Activated effector memory CD4-positive, alpha-beta T cell treated with anti-CD3 and anti-CD28 coated beads, Interleukin-2, amount 50 U/mL, for 16 hours (primary cell): ENCODE measurements around the gene MIPOL1.
A peak's percentile ranks its signal among the peaks of the same experiment; 100 is the strongest.
"Not testable (repeated sequence)": the region's sequence is repeated elsewhere in the genome, so short reads cannot be mapped to it uniquely, and the experiment has no call there.

Experiments used
- DNase-seq: peaks from one replicate; pipeline ENCODE4 v3.0.0-alpha.2; 2020

Gene MIPOL1

DNA sequence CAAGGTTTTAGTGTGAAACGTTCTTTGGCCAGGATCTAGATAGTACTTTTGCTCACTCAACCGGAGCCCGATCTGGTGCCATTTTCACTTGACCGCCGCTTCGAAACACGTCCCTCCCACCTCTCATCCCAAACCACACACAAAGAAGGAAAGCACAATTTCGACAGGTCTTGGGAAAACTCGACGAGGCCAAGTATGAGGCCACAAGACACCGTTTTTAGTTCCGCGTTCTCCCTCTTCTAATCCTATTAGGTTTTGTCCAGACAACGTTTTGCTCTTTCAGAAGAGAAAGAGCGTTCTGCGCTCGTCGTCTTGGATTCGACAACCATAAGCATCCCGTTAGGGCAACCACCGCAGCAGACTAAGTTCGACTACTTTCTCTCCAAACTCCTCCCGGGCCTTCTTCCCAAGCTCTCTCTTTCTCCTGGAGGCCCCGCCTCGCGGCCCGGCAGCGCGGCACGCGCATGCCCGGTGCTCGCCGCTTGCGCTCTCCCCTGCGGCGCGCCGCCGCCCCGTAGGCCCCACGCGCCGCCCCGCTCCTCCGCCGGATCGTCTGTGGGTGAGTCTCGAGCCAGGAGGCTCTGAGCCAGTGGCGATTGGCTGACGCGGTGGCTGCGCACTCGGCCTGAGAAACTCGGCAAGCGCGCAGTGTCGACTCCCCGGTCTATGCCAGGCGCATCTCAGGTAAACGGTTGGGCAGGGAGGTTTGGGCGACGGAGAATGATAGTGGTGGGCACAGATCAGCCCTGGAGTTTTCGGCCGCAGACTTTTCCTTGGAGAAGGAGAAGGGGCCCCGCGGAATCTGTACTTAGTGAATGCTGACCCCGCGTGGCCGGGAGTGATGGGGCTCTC, at the start of gene MIPOL1:
MIPOL1 (plus strand) TSS at position 517 of the 852 bp plus-strand sequence. CDS start 49,952 bp downstream, outside the sequence.
- peak; percentile 65 for DNase-seq

- DNase-seq = no peak
Observed at GRCh38 chr14:37150414-37150813, 47.3 kb upstream of the MIPOL1 start.

DNA sequence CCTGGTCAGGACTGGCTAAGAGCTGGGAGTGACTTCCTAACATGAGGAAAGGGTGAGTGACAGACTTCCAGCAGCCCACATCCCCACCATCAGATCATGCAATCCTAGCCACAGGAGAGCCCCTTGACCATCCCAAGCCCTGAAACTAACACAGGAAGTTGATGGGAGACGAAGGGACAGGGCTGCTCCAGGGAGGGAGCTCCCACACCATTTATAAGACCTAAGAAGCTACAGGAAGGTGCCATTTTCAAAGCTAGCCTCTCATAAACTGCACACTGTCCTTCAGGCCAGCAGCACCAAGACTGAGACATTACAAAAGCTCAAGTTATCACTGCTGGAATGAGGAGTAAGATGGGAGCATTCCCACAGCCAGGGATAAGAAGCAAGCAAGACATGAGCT, 44.7 kb upstream of the MIPOL1 start:
- no peak for DNase-seq

GRCh38 chr14:37153483-37153882, 44.3 kb upstream of the MIPOL1 start:
- DNase-seq = no peak

- DNase-seq = no peak
Observed at GRCh38 chr14:37157987-37158386, 39.8 kb upstream of the MIPOL1 start.

GRCh38 chr14:37162307-37162706, 35.4 kb upstream of the MIPOL1 start:
- not testable (repeated sequence) for DNase-seq

- no peak for DNase-seq
Observed at GRCh38 chr14:37165794-37166193, 31.9 kb upstream of the MIPOL1 start.

DNA sequence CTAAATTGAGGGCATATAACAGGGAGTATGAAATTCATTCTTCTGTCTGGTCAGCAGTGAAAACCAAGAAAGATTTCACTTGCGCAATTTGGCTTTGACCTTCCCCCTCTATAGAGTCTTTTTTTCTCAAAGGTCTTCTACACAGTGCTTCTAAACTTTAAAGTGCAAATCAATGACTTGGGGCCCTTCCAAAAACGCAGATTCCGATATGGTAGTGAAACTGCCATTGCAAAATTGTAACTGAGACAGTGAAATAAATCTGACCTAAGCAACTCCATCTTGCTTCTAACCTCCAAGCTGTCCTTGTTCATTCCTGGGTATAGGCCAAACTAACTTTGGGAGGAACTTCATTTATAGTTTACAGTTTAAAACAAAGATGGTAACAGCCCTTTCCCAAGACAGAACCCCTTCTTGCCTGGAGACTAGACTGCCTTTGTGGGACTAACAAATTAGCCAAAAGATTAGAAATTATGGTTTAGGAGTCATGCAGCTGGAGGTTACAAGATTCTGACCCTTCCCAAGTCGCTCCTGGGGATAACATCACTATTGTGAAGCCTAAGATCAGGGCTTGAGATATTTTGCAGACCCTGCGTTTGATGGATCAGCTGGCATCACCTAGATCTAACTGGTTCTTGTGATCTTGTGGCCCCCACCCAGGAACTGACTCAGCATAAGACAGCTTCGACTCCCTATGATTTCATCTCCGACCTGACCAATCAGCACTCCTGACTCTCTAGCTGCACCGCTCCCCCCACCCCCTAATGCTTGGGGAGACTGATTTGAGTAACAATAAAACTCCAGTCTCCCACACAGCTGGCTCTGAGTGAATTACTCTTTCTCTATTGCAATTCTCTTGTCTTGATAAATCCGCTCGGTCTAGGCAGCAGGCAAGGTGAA, 30.3 kb upstream of the MIPOL1 start:
- DNase-seq = no peak

GRCh38 chr14:37168721-37169120, 29.0 kb upstream of the MIPOL1 start:
- DNase-seq = no peak

- no peak for DNase-seq
Observed at GRCh38 chr14:37170237-37170636, 27.5 kb upstream of the MIPOL1 start.

DNA sequence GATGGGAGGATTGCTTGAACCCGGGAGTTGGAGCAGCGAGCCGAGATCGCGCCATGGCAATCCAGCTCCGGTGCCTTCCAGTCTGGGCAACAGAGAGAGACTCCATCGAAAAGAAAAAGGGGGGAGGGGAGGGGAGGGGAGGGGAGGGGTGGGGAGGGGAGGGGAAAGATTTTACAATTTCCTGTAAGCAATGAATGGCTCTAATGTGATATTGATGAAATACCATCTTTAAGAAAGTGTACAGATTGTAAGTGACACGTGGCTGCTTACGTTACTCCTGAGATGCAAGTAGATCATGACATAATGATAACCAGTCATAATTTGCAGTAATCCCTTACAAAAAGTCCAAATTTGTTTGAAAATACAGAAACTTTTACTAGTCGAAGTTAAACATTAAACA, 26.7 kb upstream of the MIPOL1 start:
- no peak for DNase-seq

GRCh38 chr14:37171678-37172023, 26.1 kb upstream of the MIPOL1 start:
- no peak for DNase-seq

DNA sequence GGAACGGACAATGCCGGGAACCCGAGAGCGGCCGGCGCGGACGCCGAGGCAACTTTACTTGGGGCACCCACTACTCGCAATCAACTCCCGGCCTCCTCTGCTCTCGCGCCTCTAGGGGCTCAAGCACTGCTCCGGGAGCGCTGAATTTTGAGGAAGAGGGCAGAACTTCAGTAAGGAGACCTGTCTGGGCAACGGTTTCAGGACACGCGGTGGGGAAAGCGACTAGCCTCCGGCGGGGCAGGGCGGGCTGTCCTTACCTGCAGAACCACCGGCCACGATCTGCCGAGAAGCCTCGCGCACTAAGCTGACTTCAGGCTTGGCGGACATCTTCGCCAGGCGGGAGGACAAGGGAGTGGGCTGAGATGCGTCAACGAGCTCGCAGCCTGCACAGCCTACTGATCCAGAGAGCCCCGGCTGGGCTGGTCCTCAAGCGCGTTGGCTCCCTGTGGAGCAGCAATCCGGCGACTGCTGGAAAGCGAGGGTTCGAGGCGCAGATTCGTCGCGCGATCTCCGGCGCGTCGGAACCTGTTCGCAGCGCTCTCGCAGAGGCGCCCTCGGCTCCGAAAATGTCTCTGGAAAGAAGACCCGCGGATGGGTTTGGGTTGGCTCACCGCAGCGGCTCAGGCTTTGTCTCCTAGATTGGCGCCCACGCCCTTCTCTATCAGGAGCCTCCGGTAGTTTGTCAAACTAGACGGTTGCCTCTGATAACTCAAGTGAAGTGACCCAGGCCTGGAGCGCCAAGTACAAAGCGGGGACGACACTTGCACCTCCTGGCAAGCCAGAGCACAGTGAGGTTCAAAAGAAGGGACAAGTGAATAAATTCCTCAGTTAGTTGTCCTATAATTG, 25.5 kb upstream of the MIPOL1 start, which contains the start of gene SLC25A21:
SLC25A21 (minus strand) TSS at position 583 of the 846 bp plus-strand sequence.
- DNase-seq = no peak

DNA sequence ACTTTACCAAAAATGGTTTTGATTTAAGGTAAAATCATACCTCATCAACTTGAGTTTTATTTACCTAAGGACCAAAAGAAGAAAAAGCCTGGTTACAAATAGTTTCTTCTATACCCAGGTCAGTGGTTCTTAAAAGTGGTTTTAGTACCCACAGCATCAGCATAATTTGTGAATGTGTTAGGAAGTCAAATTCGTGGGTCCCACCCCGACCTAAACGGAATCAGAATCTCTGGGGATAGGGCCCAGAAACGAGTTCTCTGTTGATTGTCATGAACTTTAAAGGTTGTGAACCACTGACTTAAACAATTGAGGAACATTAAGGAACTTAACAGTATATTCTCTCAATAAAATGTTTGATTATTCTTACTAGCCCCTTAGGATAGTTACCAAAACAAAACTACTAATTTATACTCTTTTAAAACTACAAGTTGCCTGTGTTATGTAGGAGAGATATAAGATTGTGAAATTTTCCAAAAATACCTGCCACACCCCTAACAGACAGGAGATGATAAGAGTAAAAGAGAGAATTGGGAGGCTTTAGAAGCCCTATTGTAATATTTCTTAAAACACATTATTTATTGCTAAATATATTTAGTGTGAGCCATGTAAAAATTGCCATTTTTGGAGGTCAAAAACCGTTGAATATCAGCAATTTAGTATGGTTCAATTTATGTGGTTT, 24.7 kb upstream of the MIPOL1 start:
- no peak for DNase-seq

DNA sequence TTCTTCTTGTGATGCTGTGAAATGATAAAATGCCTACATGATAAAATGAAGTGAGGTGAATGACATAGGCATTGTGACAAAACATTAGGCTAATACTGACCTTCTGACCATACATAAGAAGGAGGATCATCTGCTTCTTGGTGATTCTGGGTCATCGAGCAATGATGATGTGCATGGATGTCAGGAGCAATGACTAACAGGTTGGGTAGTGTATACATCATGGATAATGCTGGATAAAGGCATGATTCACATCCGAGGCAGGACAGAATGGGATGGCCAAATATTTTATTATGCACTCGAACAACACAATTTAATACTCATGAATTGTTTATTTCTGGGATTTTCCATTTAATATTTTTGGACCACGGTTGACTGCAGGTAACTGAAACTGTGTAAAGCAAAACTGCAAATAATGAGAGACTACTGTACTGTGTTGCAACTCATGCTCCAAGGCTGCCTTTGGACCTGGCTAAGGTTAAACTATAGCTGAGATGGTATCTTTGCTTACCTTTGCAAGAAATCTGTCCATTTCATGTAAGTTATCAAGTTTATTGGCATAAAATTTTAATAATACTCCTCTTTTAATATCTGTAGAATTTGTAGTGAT, 17.7 kb upstream of the MIPOL1 start:
- DNase-seq = no peak

DNA sequence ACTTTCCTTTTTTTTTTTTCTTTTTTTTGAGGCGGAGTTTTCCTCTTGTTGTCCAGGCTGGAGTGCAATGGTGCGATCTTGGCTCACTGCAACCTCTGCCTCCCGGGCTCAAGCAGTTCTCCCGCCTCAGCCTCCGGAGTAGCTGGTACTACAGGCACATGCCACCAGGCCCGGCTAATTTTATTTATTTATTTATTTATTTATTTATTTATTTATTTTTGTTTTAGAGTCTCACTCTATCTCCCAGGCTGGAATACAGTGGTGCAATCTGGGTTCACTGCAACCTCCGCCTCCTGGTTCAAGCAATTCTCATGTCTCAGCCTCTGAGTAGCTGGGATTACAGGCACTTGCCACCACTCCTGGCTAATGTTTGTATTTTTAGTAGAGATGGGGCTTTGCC, 16.9 kb upstream of the MIPOL1 start:
- not testable (repeated sequence) for DNase-seq

DNA sequence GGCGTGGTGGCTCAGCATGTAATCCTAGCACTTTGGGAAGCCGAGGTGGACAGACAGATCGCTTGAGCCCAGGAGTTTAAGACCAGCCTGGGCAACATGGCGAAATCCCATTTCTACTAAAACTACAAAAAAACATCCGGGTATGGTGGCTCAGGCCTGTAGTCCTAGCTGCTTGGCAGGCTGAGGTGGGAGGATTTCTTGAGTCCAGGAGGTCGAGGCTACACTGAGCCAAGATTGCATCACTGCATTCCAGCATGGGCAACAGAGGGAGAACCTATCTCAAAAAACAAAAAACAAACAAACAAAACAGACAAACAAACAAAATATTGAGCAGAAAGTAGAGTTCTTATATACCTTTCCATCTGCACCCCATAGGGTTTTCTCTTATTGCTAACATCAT, 16.3 kb upstream of the MIPOL1 start:
- DNase-seq = no peak

DNA sequence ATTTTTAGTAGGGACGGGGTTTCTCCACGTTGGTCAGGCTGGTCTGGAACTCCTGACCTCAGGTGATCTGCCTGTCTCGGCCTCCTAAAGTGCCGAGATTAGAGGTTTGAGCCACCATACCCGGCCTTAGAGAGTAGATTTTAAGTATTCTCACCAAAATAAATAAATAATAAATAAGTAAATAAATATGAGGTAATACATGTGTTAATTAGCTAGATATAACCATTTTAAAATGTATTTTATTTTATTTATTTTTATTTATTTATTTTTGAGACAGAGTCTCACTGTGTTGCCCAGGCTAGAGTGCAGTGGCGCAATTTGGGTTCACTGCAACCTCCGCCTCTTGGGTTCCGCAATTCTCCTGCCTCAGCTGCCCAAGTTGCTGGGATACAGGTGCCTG, 13.2 kb upstream of the MIPOL1 start:
- DNase-seq = not testable (repeated sequence)

GRCh38 chr14:37185670-37186069, 12.1 kb upstream of the MIPOL1 start:
- no peak for DNase-seq

- no peak for DNase-seq
Observed at GRCh38 chr14:37186865-37187264, 10.9 kb upstream of the MIPOL1 start.

DNA sequence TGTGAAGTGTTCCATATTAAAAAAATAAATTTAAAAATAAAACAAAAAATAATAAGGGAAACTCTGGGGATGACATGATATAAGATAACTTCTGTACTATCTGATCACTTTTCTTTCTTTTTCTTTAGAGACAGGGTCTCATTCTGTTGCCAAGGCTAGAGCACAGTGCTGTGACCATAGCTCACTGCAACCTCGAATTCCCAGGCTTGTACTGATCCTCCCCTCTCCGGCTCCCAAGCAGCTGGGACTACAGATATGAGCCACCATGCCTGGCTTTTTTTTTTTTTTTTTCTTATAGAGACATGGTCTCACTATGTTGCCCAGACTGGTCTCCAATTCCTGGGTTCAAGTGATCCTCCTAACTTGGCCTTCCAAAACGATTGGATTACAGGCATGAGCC, 10.4 kb upstream of the MIPOL1 start:
- no peak for DNase-seq
